Natural killer cell treated with Interleukin-12 subunit alpha and Interleukin-12 subunit beta and Interleukin-15 and Interleukin-18, amount 100 ng/mL, for 72 hours (primary cell): Measurements from ENCODE around the gene ATG9B. TPM values are rescaled to one million over a fixed set of nuclear protein-coding genes. Genes with fewer than 3 reads are reported as not detected.

Experiments used
- ATAC-seq, 2 donors: fragments of 150-1000 bp; cut with Tn5 transposase in 1 of 2; sonication (Bioruptor Pico), chemical (Tn5 transposase) in 1 of 2; 2 replicates each; pipeline ENCODE4 v1.10.0; 2021
- DNase-seq: peaks from one replicate; pipeline ENCODE4 v3.0.0; 2022; ENCODE audit warnings: low spot score
- H3K27ac Mint-ChIP-seq, 2 donors: 1 replicate in 1 of 2; 2 replicates in 1 of 2; pipeline ENCODE4 v1.8.0; 2022; ENCODE audit warnings: mixed read lengths in 2 of 2, mild to moderate bottlenecking in 1 of 2, moderate library complexity in 1 of 2
- H3K27me3 Mint-ChIP-seq, 2 donors: 1 replicate in 1 of 2; 2 replicates in 1 of 2; pipeline ENCODE4 v1.8.0; 2022; ENCODE audit warnings: mixed read lengths in 2 of 2
- H3K36me3 Mint-ChIP-seq: one replicate; pipeline ENCODE4 v1.8.0; 2022; ENCODE audit warnings: mixed read lengths
- H3K4me1 Mint-ChIP-seq, 2 donors: 1 replicate in 1 of 2; 2 replicates in 1 of 2; pipeline ENCODE4 v1.8.0; 2022; ENCODE audit warnings: low read depth in 2 of 2, mixed read lengths in 2 of 2, mild to moderate bottlenecking in 1 of 2
- H3K4me3 Mint-ChIP-seq: one replicate; pipeline ENCODE4 v1.8.0; 2022; ENCODE audit warnings: mixed read lengths
- H3K9me3 Mint-ChIP-seq: 2 replicates; pipeline ENCODE4 v1.8.0; 2022; ENCODE audit warnings: mixed read lengths
- total RNA-seq, 2 donors: library from RNA; stranded (reverse); gene quantifications; one replicate each; pipeline ENCODE4 v1.2.3, GENCODE V29; 2022

The ATG9B gene, protein sequence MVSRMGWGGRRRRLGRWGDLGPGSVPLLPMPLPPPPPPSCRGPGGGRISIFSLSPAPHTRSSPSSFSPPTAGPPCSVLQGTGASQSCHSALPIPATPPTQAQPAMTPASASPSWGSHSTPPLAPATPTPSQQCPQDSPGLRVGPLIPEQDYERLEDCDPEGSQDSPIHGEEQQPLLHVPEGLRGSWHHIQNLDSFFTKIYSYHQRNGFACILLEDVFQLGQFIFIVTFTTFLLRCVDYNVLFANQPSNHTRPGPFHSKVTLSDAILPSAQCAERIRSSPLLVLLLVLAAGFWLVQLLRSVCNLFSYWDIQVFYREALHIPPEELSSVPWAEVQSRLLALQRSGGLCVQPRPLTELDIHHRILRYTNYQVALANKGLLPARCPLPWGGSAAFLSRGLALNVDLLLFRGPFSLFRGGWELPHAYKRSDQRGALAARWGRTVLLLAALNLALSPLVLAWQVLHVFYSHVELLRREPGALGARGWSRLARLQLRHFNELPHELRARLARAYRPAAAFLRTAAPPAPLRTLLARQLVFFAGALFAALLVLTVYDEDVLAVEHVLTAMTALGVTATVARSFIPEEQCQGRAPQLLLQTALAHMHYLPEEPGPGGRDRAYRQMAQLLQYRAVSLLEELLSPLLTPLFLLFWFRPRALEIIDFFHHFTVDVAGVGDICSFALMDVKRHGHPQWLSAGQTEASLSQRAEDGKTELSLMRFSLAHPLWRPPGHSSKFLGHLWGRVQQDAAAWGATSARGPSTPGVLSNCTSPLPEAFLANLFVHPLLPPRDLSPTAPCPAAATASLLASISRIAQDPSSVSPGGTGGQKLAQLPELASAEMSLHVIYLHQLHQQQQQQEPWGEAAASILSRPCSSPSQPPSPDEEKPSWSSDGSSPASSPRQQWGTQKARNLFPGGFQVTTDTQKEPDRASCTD
- 1 to 10 TPM; 2.5 to 2.7 TPM for total RNA-seq

DNA sequence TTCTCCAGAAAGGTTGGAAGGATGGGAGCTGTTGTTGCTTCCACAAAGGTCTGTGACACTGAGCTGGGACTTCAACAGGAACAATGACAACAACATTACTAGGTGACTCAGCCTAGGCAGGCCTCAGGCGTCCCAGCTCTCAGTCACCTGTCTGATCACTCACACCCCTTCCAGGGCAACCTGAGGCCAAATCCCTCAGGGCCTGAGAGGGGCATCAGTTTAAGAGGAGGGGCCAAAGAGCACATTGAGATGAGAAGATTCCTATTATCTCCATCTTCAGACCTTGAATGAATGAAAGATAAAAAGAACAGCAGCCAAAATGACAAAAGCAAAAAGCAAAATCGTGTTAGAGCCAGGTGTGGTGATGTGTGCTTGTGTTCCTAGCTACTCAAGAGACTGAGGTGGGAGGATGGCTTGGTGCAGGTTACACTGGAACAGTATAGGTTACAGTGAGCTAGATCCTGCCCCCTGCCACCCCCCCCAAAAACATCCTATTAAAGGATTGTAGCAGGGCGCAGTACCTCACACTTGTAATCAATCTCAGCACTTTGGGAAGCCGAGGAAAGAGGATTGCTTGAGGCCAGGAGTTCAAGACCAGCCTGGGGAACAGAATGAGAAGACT is at the start of gene ATG9B:
ATG9B (minus strand) TSS at position 60 of the 622 bp plus-strand sequence. CDS start 71 bp downstream, outside the sequence.
- peaks cover 18 to 22% of the 10 kb centered on the region in 2 donors for H3K27me3 Mint-ChIP-seq
- ATAC-seq (no peak), DNase-seq (no peak)
- H3K9me3 Mint-ChIP-seq = no peaks in the 10 kb centered on the region
- peaks cover 14 to 16% of the 10 kb centered on the region in 2 donors for H3K4me1 Mint-ChIP-seq
- H3K4me3 Mint-ChIP-seq = no peak within 1 kb of the TSS
- H3K36me3 Mint-ChIP-seq = no peaks in the 10 kb centered on the region
- H3K27ac Mint-ChIP-seq = peak within 1 kb of the TSS in 1 of 2 donors; percentile 15

GRCh38 chr7:151073990-151074389 is 49.7 kb upstream of the ATG9B start:
- Mint-ChIP-seq H3K36me3 (no peaks in the 10 kb centered on the region), H3K4me1 (peaks cover 6% of the 10 kb centered on the region in 2 donors), H3K27me3 (no peaks in the 10 kb centered on the region), H3K4me3 (no peak overlapping the region), H3K27ac (no peak overlapping the region), H3K9me3 (no peaks in the 10 kb centered on the region)
- no peak for DNase-seq
- ATAC-seq = peak in 1 of 2 donors; percentile 25

- no peak overlapping the region for H3K4me3 Mint-ChIP-seq
- no peaks in the 10 kb centered on the region for H3K9me3 Mint-ChIP-seq
- ATAC-seq = no peak
- H3K27ac Mint-ChIP-seq = no peak overlapping the region
- DNase-seq = no peak
- no peaks in the 10 kb centered on the region for H3K36me3 Mint-ChIP-seq
- no peaks in the 10 kb centered on the region for H3K27me3 Mint-ChIP-seq
- no peaks in the 10 kb centered on the region for H3K4me1 Mint-ChIP-seq
Observed at GRCh38 chr7:151071032-151071866, 47.0 kb upstream of the ATG9B start.

DNA sequence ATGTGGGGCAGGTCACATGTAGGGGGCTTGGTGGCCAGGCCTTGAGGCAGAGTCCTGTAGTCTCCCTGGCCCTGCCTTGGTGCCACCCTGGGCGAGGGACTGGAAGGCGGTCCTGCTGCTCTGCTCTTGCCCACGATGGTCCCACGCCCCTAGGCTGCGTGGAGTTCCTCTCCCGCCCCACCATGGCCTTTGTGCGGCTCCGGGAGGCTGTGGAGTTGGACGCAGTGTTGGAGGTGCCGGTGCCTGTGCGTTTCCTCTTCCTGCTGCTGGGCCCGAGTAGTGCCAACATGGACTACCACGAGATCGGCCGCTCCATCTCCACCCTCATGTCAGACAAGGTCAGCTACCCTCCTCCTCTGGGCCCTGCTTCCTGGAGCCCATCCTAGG is 46.3 kb upstream of the ATG9B start:
- H3K36me3 Mint-ChIP-seq = no peaks in the 10 kb centered on the region
- H3K4me1 Mint-ChIP-seq = no peaks in the 10 kb centered on the region
- H3K9me3 Mint-ChIP-seq = no peaks in the 10 kb centered on the region
- DNase-seq (no peak), ATAC-seq (no peak)
- no peak overlapping the region for H3K4me3 Mint-ChIP-seq
- H3K27me3 Mint-ChIP-seq = no peaks in the 10 kb centered on the region
- H3K27ac Mint-ChIP-seq = no peak overlapping the region

GRCh38 chr7:151069841-151070573 is 45.7 kb upstream of the ATG9B start:
- no peaks in the 10 kb centered on the region for H3K27me3 Mint-ChIP-seq
- H3K36me3 Mint-ChIP-seq = no peaks in the 10 kb centered on the region

GRCh38 chr7:151068069-151068773 is 43.9 kb upstream of the ATG9B start:
- no peak overlapping the region for H3K27ac Mint-ChIP-seq
- H3K27me3 Mint-ChIP-seq = no peaks in the 10 kb centered on the region
- DNase-seq (no peak), ATAC-seq (no peak)
- H3K4me3 Mint-ChIP-seq = no peak overlapping the region
- H3K9me3 Mint-ChIP-seq = no peaks in the 10 kb centered on the region
- H3K36me3 Mint-ChIP-seq = no peaks in the 10 kb centered on the region
- H3K4me1 Mint-ChIP-seq = peaks cover 0 to 3% of the 10 kb centered on the region in 2 donors

More at GRCh38 chr7:151069841-151070573, 45.7 kb upstream of the ATG9B start:
- H3K4me3 Mint-ChIP-seq = no peak overlapping the region
- ATAC-seq = no peak
- H3K27ac Mint-ChIP-seq = no peak overlapping the region
- peaks cover 0 to 3% of the 10 kb centered on the region in 2 donors for H3K4me1 Mint-ChIP-seq
- no peaks in the 10 kb centered on the region for H3K9me3 Mint-ChIP-seq
- DNase-seq = no peak

- peaks cover 5 to 9% of the 10 kb centered on the region in 2 donors for H3K4me1 Mint-ChIP-seq
- H3K9me3 Mint-ChIP-seq = no peaks in the 10 kb centered on the region
- no peak for ATAC-seq
- no peak overlapping the region for H3K27ac Mint-ChIP-seq
- no peak overlapping the region for H3K4me3 Mint-ChIP-seq
- DNase-seq = no peak
- no peaks in the 10 kb centered on the region for H3K27me3 Mint-ChIP-seq
- no peaks in the 10 kb centered on the region for H3K36me3 Mint-ChIP-seq
Observed at GRCh38 chr7:151066273-151066974, 42.1 kb upstream of the ATG9B start.

GRCh38 chr7:151065516-151065915 is 41.2 kb upstream of the ATG9B start:
- Mint-ChIP-seq H3K27me3 (no peaks in the 10 kb centered on the region), H3K36me3 (no peaks in the 10 kb centered on the region), H3K4me1 (peaks cover 12 to 14% of the 10 kb centered on the region in 2 donors), H3K4me3 (no peak overlapping the region), H3K9me3 (no peaks in the 10 kb centered on the region), H3K27ac (no peak overlapping the region)
- DNase-seq = no peak
- no peak for ATAC-seq

DNA sequence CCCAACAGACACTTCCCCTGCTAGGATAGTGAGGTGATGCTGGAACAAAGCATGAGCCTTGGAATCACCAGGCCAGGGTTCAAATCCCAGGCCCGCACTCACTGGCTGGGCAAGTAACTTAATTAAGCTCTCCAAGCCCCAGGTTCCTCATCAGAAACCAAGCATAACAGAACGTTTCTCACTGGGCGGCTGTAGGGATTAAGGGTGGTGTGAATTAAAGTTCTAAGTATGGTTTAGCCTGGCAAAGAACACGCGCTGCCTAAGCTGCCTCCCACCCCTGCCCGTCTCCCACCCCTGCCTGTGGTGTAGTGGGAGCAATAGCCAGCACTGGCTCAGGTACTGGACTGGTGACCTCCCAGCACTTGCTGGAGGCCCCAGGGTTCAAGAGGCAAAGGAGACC is 40.7 kb upstream of the ATG9B start:
- no peaks in the 10 kb centered on the region for H3K27me3 Mint-ChIP-seq
- H3K27ac Mint-ChIP-seq = no peak overlapping the region
- H3K9me3 Mint-ChIP-seq = no peaks in the 10 kb centered on the region
- no peak for DNase-seq
- H3K4me1 Mint-ChIP-seq = peaks cover 12 to 14% of the 10 kb centered on the region in 2 donors
- no peaks in the 10 kb centered on the region for H3K36me3 Mint-ChIP-seq
- no peak for ATAC-seq
- H3K4me3 Mint-ChIP-seq = no peak overlapping the region

GRCh38 chr7:151064454-151064853 is 40.2 kb upstream of the ATG9B start:
- H3K27ac Mint-ChIP-seq = no peak overlapping the region
- DNase-seq (no peak), ATAC-seq (no peak)
- no peak overlapping the region for H3K4me3 Mint-ChIP-seq
- peaks cover 12 to 14% of the 10 kb centered on the region in 2 donors for H3K4me1 Mint-ChIP-seq
- no peaks in the 10 kb centered on the region for H3K27me3 Mint-ChIP-seq
- H3K36me3 Mint-ChIP-seq = no peaks in the 10 kb centered on the region
- no peaks in the 10 kb centered on the region for H3K9me3 Mint-ChIP-seq

GRCh38 chr7:151063212-151063561 is 38.9 kb upstream of the ATG9B start:
- no peaks in the 10 kb centered on the region for H3K27me3 Mint-ChIP-seq
- H3K4me1 Mint-ChIP-seq = peaks cover 19 to 20% of the 10 kb centered on the region in 2 donors
- no peaks in the 10 kb centered on the region for H3K9me3 Mint-ChIP-seq
- no peaks in the 10 kb centered on the region for H3K36me3 Mint-ChIP-seq
- H3K27ac Mint-ChIP-seq = no peak overlapping the region
- DNase-seq (no peak), ATAC-seq (no peak)
- H3K4me3 Mint-ChIP-seq = no peak overlapping the region
